Stimulated activated naive CD4-positive, alpha-beta T cell (primary cell): ENCODE measurements around the gene FNDC3A.
A peak's percentile ranks its signal among the peaks of the same experiment; 100 is the strongest.

Experiments used
- DNase-seq, 6 experiments: peaks; one replicate each; lab custom pipeline; 2025; lab: John Stamatoyannopoulos, UW

FNDC3A gene, protein sequence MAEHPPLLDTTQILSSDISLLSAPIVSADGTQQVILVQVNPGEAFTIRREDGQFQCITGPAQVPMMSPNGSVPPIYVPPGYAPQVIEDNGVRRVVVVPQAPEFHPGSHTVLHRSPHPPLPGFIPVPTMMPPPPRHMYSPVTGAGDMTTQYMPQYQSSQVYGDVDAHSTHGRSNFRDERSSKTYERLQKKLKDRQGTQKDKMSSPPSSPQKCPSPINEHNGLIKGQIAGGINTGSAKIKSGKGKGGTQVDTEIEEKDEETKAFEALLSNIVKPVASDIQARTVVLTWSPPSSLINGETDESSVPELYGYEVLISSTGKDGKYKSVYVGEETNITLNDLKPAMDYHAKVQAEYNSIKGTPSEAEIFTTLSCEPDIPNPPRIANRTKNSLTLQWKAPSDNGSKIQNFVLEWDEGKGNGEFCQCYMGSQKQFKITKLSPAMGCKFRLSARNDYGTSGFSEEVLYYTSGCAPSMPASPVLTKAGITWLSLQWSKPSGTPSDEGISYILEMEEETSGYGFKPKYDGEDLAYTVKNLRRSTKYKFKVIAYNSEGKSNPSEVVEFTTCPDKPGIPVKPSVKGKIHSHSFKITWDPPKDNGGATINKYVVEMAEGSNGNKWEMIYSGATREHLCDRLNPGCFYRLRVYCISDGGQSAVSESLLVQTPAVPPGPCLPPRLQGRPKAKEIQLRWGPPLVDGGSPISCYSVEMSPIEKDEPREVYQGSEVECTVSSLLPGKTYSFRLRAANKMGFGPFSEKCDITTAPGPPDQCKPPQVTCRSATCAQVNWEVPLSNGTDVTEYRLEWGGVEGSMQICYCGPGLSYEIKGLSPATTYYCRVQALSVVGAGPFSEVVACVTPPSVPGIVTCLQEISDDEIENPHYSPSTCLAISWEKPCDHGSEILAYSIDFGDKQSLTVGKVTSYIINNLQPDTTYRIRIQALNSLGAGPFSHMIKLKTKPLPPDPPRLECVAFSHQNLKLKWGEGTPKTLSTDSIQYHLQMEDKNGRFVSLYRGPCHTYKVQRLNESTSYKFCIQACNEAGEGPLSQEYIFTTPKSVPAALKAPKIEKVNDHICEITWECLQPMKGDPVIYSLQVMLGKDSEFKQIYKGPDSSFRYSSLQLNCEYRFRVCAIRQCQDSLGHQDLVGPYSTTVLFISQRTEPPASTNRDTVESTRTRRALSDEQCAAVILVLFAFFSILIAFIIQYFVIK

DNA sequence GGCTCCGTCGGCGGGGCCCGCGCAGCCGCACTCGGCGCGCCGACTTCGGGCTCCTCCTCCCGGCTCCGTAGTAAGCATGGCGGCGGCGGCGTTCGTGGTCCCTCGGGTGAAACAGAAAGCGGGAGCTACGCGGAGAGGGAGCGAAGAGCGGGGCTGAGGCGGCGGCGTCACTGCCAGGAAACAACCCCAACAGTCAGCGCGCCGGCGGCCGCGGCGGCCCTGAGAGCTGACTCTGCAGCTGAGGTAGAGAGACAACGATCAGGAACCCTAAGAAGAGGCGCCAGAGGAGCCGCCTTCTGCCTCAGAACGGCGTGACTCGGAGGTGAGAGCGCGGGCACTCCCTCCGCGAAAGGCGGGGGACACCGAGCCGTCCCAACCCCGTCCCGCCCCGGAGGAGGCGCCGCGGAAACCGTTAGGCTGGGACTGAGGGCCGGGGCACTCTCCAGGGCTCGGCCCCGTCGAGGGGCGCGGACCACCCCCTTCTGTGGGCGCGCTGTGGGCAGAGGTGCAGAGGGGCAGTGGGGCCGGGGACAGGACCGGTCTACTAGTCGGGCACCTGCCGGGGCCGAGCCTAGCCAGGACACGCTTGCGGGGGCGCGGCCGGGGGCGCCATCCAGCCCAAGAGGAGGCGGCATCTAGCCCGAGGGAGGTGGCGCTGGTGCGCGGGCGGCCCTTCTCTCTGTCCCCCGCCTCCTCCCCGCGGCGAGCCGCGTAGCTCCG lies at the start of gene FNDC3A:
Gene FNDC3A, plus strand, starts transcription at position 57 of the 720 bp plus-strand sequence. CDS start 30,279 bp downstream, outside the sequence.
- peak; percentile 80 to 93 (median 84) for DNase-seq

- DNase-seq, result no peak
Measured at GRCh38 chr13:48928757-48929430, 46.8 kb upstream of the FNDC3A start.

DNA sequence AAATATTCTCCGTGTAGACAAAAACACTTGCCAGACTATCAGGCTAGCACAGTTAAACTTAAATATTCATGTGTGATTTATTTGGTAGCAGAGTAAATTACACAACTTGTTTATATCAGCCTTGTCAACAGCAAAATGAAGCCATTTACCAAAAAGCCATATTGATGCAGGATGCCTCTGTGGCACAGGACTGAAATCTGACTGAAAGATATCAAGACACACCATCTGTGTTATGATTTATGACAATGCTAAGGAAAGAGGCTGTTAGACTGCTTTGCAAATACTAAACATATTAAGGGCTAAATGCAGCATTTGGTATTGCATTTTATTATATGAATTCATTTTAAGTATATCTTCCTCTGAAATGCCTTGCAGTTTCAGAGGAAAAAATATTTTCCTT lies 44.8 kb upstream of the FNDC3A start:
- DNase-seq, result no peak

GRCh38 chr13:48938308-48938943 lies 37.3 kb upstream of the FNDC3A start:
- DNase-seq, result no peak

GRCh38 chr13:48939728-48940127 lies 36.0 kb upstream of the FNDC3A start:
- DNase-seq, result no peak

GRCh38 chr13:48942131-48942530 lies 33.6 kb upstream of the FNDC3A start:
- DNase-seq, result no peak

DNA sequence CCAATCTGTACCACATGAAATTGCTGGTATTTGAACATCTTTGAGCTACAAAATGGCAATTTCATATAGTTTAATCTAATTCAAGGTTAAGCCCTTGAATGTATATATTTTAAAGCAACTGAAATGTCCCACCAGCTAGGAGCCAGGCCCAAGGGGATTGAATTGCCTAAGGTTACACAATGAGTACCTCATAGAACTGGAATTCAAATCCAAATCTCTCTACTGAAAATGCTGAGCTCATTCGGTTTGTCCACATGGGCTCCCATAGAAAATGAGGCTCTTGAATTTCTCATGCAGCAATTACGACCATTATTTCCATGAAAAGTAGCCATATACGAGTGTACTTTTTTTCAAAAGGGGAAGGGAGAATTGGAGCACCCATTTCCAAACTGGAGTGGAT lies 31.5 kb upstream of the FNDC3A start:
- no peak for DNase-seq

DNA sequence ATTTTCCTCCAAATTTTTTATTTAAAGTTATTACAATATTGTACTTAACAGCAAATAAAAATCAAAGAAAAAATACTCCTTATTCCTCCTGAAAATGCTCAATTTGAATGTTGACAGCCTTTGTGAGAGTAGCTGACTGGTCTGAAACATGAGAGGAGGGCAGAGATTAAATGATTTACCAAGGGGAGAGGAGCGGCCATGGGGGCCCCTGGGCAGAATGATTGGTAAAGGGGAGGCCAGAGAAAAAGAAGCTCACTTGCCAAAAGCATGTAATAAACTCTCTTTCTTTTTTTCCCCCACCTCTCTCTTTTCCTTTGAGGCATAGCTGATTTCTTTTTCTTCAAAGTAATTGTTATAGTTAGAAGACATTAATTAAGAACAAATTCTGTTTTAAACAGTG lies 30.1 kb upstream of the FNDC3A start:
- DNase-seq, result no peak

GRCh38 chr13:48946163-48946562 lies 29.5 kb upstream of the FNDC3A start:
- DNase-seq, result no peak

- no peak for DNase-seq
Measured at GRCh38 chr13:48949566-48950500, 25.9 kb upstream of the FNDC3A start.

- no peak for DNase-seq
Measured at GRCh38 chr13:48950501-48950875, 25.2 kb upstream of the FNDC3A start.

GRCh38 chr13:48954081-48954480 lies 21.6 kb upstream of the FNDC3A start:
- no peak for DNase-seq

GRCh38 chr13:48955536-48955935 lies 20.2 kb upstream of the FNDC3A start:
- DNase-seq, result no peak

- no peak for DNase-seq
Measured at GRCh38 chr13:48961379-48961778, 14.3 kb upstream of the FNDC3A start.

- DNase-seq, result no peak
Measured at GRCh38 chr13:48962281-48962680, 13.4 kb upstream of the FNDC3A start.

DNA sequence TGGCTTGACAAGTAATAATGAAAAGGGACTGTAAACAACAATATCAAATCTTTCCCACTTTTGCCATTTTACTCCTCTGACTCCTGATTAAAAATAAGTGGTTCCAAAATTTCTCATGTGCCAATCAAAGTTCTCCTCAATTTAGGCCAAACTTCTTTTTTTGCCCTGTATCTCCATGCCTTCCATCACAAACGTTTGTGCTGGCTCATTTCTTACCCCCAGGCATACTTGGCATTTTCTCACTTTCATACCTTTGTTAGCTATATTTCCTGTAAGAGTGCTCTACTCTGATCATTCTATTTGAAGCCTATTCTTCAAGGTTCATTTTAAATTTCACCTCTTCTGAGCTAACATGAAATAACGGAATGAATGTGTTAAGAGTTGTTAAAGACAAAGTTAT lies 10.0 kb upstream of the FNDC3A start:
- DNase-seq, result no peak

- no peak for DNase-seq
Measured at GRCh38 chr13:48969685-48970084, 6.0 kb upstream of the FNDC3A start.

GRCh38 chr13:48973845-48974431 lies 1.8 kb upstream of the FNDC3A start:
- no peak for DNase-seq
